ENCODE data around the gene ELK3.

- TF ChIP-seq REST (IDR thresholded peaks at IDR 0.05; ENCODE audit: low read depth): no peak
- TF ChIP-seq TCF12 (IDR thresholded peaks at IDR 0.05; ENCODE audit: low read depth): no peak
- no peak for TF ChIP-seq MAX (IDR thresholded peaks at IDR 0.05)
Observed at GRCh38 chr12:96192926-96193573, 1.1 kb upstream of the ELK3 start.

Measured in Ishikawa (cell line).